GM21447 (cell line): Measurements from ENCODE around the gene GORASP1.

Experiments used
- ATAC-seq: cut with Tn5 transposase; IDR thresholded peaks from one replicate; pipeline ENCODE4 v1.9.1; 2021; ENCODE audit not compliant: unreplicated experiment

Gene GORASP1

GRCh38 chr3:39103791-39104552 lies 3.5 kb downstream of the GORASP1 start:
- ATAC-seq: no peak

GRCh38 chr3:39103324-39103693 lies 4.1 kb downstream of the GORASP1 start:
- ATAC-seq: no peak

- no peak for ATAC-seq
These were observed 4.7 kb downstream of the GORASP1 start for GRCh38 chr3:39102504-39103323.

- ATAC-seq: no peak
These were observed 6.3 kb downstream of the GORASP1 start for GRCh38 chr3:39101022-39101689.

GRCh38 chr3:39100500-39100886 lies 6.9 kb downstream of the GORASP1 start:
- ATAC-seq: no peak

- ATAC-seq: no peak
These were observed 7.5 kb downstream of the GORASP1 start for GRCh38 chr3:39099738-39100499.

- no peak for ATAC-seq
These were observed 8.2 kb downstream of the GORASP1 start for GRCh38 chr3:39099242-39099641.

- no peak for ATAC-seq
These were observed 8.9 kb downstream of the GORASP1 start for GRCh38 chr3:39098473-39099000.

- ATAC-seq: no peak
These were observed 9.5 kb downstream of the GORASP1 start for GRCh38 chr3:39097716-39098472.

GRCh38 chr3:39096775-39097174 lies 10.7 kb downstream of the GORASP1 start:
- no peak for ATAC-seq

GRCh38 chr3:39095778-39096177 lies 11.6 kb downstream of the GORASP1 start:
- no peak for ATAC-seq

- no peak for ATAC-seq
These were observed 12.4 kb downstream of the GORASP1 start for GRCh38 chr3:39094851-39095677.

- ATAC-seq: no peak
These were observed 16.5 kb downstream of the GORASP1 start for GRCh38 chr3:39090922-39091321.

GRCh38 chr3:39088889-39089288 lies 18.5 kb downstream of the GORASP1 start:
- no peak for ATAC-seq

- ATAC-seq: no peak
These were observed 19.0 kb downstream of the GORASP1 start for GRCh38 chr3:39088456-39088855.

- no peak for ATAC-seq
These were observed 21.3 kb downstream of the GORASP1 start for GRCh38 chr3:39086144-39086543.

GRCh38 chr3:39082666-39083313 lies 24.6 kb downstream of the GORASP1 start:
- ATAC-seq: no peak

GRCh38 chr3:39080026-39080425 lies 27.4 kb downstream of the GORASP1 start:
- ATAC-seq: no peak

- ATAC-seq: no peak
These were observed 27.9 kb downstream of the GORASP1 start for GRCh38 chr3:39079530-39079929.
